Natural killer cell (primary cell): ENCODE results near the gene CHD6. TPM values are rescaled to one million over a fixed set of nuclear protein-coding genes. Genes with fewer than 3 reads are reported as not detected.
A peak's percentile ranks its signal among the peaks of the same experiment; 100 is the strongest.

Source experiments
- ATAC-seq, 3 donors: fragments of 150-1000 bp in 2 of 3; fragments of 200-7000 bp in 1 of 3; cut with Tn5 transposase; 1 replicate in 1 of 3; 2 replicates in 2 of 3; pipeline ENCODE4 v1.10.0; 2021; ENCODE audit warnings: mild to moderate bottlenecking in 2 of 3, moderate library complexity in 2 of 3
- DNase-seq, 2 donors: peaks; one replicate each; pipeline versions ENCODE4 v3.0.0 to v3.0.0-alpha.2; 2013 to 2021; ENCODE audit warnings: mixed read lengths in 1 of 2
- H3K27ac ChIP-seq: one replicate; pipeline ENCODE4 v1.5.1; 2013; ENCODE audit warnings: mild to moderate bottlenecking, low read length
- H3K27me3 ChIP-seq: one replicate; pipeline ENCODE4 v1.6.1; 2013; ENCODE audit warnings: low read length; ENCODE audit not compliant: control insufficient read depth, insufficient read depth
- H3K36me3 ChIP-seq: one replicate; pipeline ENCODE4 v1.6.1; 2013; ENCODE audit warnings: low read length; ENCODE audit not compliant: control insufficient read depth, insufficient read depth
- H3K4me1 ChIP-seq: one replicate; pipeline ENCODE4 v1.6.1; 2013; ENCODE audit warnings: low read length; ENCODE audit not compliant: control insufficient read depth, insufficient read depth
- H3K4me3 ChIP-seq: one replicate; pipeline ENCODE4 v1.5.1; 2013; ENCODE audit warnings: low read length
- H3K9me3 ChIP-seq: one replicate; pipeline ENCODE4 v1.6.1; 2013; ENCODE audit warnings: low read length; ENCODE audit not compliant: control insufficient read depth, insufficient read depth
- H3K27ac Mint-ChIP-seq, 2 donors: one replicate each; pipeline ENCODE4 v1.8.0; 2022; ENCODE audit warnings: mild to moderate bottlenecking in 2 of 2, mixed read lengths in 2 of 2, moderate library complexity in 1 of 2
- H3K27me3 Mint-ChIP-seq, 2 donors: one replicate each; pipeline ENCODE4 v1.8.0; 2022; ENCODE audit warnings: low read depth in 2 of 2, mixed read lengths in 2 of 2
- H3K36me3 Mint-ChIP-seq: one replicate; pipeline ENCODE4 v1.8.0; 2022; ENCODE audit warnings: mixed read lengths
- H3K4me1 Mint-ChIP-seq, 2 donors: one replicate each; pipeline ENCODE4 v1.8.0; 2022; ENCODE audit warnings: mixed read lengths in 2 of 2
- H3K4me3 Mint-ChIP-seq: one replicate; pipeline ENCODE4 v1.8.0; 2022; ENCODE audit warnings: mild to moderate bottlenecking, moderate library complexity, mixed read lengths
- H3K9me3 Mint-ChIP-seq, 2 donors: one replicate each; pipeline ENCODE4 v1.8.0; 2022; ENCODE audit warnings: mixed read lengths in 2 of 2
- WGBS: methylation state at CpG from one replicate; pipeline ENCODE4 v1.1.7; 2013; ENCODE audit warnings: missing lambda C conversion rate; ENCODE audit not compliant: insufficient coverage; 5-methylcytosine and 5-hydroxymethylcytosine counted together
- intact Hi-C: fragments of 100-400 bp; cut with micrococcal nuclease; formaldehyde crosslinking; loops from one replicate; pipeline ENCODE4 v1.14.2; 2022
- total RNA-seq, 4 donors: library from RNA; stranded (reverse); fragments of 120-200 nt in 1 of 4; gene quantifications; one replicate each; pipeline versions ENCODE4 v1.2.3 to v1.2.4, GENCODE V29; 2013 to 2022
- TF ChIP-seq, protein P1 (sequence below): fragments of 200-600 bp; IDR thresholded peaks from one replicate; pipeline ENCODE4 v1.8.0; 2022; ENCODE audit warnings: antibody characterized with exemption

Gene CHD6
- total RNA-seq, 3 donors from 2014 or later (not counting 1 experiment from before 2014, with no cell fraction given): 82.8 to 96.6 (median 90.4) TPM

DNA sequence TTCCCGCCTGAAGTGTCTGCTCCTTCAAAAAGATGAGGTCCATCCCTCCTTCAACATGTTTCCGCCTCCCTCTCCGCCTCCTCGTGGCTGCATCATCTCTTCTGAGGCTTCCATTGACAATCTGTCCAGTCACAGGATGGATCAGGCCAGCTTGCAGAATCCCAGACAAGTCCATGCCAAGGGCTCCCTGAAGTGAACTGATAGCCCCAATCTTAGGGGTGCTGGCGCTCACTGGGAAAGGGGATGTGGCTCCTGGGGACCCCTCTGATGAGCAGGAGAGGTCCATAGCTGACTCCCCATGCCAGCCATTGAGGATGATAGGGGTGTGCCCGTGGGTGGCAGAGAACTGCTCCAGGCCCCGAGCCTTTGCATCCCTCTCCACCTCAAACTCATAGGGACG, 203.0 kb downstream of the CHD6 start:
- ATAC-seq (no peak), DNase-seq (no peak)
- TF ChIP-seq, protein P1, sequence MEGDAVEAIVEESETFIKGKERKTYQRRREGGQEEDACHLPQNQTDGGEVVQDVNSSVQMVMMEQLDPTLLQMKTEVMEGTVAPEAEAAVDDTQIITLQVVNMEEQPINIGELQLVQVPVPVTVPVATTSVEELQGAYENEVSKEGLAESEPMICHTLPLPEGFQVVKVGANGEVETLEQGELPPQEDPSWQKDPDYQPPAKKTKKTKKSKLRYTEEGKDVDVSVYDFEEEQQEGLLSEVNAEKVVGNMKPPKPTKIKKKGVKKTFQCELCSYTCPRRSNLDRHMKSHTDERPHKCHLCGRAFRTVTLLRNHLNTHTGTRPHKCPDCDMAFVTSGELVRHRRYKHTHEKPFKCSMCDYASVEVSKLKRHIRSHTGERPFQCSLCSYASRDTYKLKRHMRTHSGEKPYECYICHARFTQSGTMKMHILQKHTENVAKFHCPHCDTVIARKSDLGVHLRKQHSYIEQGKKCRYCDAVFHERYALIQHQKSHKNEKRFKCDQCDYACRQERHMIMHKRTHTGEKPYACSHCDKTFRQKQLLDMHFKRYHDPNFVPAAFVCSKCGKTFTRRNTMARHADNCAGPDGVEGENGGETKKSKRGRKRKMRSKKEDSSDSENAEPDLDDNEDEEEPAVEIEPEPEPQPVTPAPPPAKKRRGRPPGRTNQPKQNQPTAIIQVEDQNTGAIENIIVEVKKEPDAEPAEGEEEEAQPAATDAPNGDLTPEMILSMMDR: no peak
- H3K27me3 Mint-ChIP-seq: no peaks in the 10 kb centered on the region
- H3K4me3 Mint-ChIP-seq: no peak overlapping the region
- intact Hi-C loops: no loop called here
- peaks cover 0 to 10% of the 10 kb centered on the region in 2 donors for H3K4me1 Mint-ChIP-seq
- Histone ChIP-seq H3K36me3 (peaks cover 75% of the 10 kb centered on the region), H3K27ac (no peak overlapping the region), H3K9me3 (no peaks in the 10 kb centered on the region), H3K27me3 (no peaks in the 10 kb centered on the region), H3K4me3 (no peak overlapping the region), H3K4me1 (no peaks in the 10 kb centered on the region)
- no peaks in the 10 kb centered on the region for H3K9me3 Mint-ChIP-seq
- WGBS: 95% methylated on average over 8 of the region's 8 CpGs
- peaks cover 67% of the 10 kb centered on the region for H3K36me3 Mint-ChIP-seq
- H3K27ac Mint-ChIP-seq: peak overlapping the region in 1 of 2 donors; percentile 21

DNA sequence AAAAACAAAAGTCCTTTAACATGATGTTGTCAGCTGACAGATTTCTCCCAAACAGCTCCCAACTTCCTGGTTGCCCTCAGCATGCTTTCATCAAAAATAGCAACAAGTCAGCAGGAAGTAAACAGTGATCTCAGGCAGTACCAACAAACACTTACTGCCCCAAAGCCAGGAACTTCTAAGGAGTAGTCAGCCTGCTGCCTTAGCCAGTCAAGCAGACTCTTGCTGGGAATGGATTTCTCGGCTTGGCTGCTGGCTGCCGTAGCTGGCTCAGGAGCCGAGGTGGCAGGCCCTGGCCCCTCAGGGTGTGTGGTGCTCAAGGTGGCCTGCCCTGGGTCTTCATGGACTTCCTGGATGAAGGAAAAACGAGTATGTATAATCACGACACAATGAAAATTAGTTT, 205.0 kb downstream of the CHD6 start:
- Histone ChIP-seq H3K36me3 (peaks cover 63% of the 10 kb centered on the region), H3K4me1 (peaks cover 11% of the 10 kb centered on the region)
- intact Hi-C loops: no loop called here

DNA sequence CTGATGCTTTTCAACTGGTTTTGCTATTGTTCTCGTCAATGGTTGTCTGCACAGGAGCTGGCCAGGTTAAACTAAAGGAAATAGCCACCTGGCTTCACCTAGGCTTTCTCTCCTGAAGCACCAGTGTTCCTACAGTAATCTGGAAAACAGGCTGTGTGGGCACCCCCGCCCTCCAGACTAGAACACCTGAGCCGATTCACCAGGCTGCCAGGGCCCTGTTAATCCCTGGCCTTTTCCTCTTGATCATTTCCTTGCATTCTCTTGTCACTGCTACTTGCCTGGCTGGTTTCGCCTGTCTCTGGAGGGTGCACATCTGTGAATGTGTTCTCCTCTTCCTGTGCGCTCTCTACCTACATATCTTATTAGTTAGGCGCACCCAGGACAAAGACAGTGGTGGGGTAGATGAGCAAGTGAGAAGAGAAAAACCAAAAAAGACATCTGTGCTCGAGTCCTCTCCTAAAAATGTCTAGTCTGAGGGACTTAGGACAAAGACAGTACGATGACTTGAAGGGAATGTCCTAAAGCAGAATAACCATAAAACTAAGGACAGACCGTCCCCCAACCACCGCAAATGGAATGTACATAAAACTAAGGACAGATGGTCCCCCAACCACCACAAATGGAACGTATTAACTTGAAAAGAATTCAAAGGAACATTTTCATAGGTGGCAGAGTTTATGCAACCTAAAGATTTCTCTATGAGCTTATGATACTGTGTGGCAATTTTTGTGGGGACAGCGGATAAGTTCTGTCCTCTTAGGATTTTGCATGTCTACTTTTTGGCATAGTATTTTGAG, 205.7 kb downstream of the CHD6 start:
- Mint-ChIP-seq H3K4me1 (peaks cover 21 to 28% of the 10 kb centered on the region in 2 donors), H3K27me3 (no peaks in the 10 kb centered on the region), H3K27ac (peak overlapping the region in 1 of 2 donors; percentile 17), H3K36me3 (peaks cover 53% of the 10 kb centered on the region), H3K4me3 (no peak overlapping the region), H3K9me3 (no peaks in the 10 kb centered on the region)
- TF ChIP-seq, protein P1: no peak
- Histone ChIP-seq H3K27ac (no peak overlapping the region), H3K27me3 (no peaks in the 10 kb centered on the region), H3K4me1 (peaks cover 17% of the 10 kb centered on the region), H3K9me3 (no peaks in the 10 kb centered on the region), H3K36me3 (peaks cover 57% of the 10 kb centered on the region), H3K4me3 (no peak overlapping the region)
- intact Hi-C loops: no loop called here
- DNase-seq (no peak), ATAC-seq (no peak)
- 97% methylated on average over 9 of the region's 12 CpGs for WGBS

More for the DNA sequence above, 205.0 kb downstream of the CHD6 start:
- H3K27ac Mint-ChIP-seq: no peak overlapping the region
- DNase-seq: no peak
- H3K27me3 ChIP-seq: no peaks in the 10 kb centered on the region
- H3K27ac ChIP-seq: no peak overlapping the region
- TF ChIP-seq, protein P1: no peak
- H3K4me1 Mint-ChIP-seq: peaks cover 14 to 24% of the 10 kb centered on the region in 2 donors
- peaks cover 59% of the 10 kb centered on the region for H3K36me3 Mint-ChIP-seq
- no peaks in the 10 kb centered on the region for H3K9me3 Mint-ChIP-seq
- no peak overlapping the region for H3K4me3 ChIP-seq
- no peaks in the 10 kb centered on the region for H3K9me3 ChIP-seq
- H3K27me3 Mint-ChIP-seq: no peaks in the 10 kb centered on the region
- no peak for ATAC-seq
- no peak overlapping the region for H3K4me3 Mint-ChIP-seq
- 93% methylated on average over 5 of the region's 5 CpGs for WGBS
